ENCODE measurements around the gene NAALADL1.
A peak's percentile ranks its signal among the peaks of the same experiment; 100 is the strongest.
"Not testable (repeated sequence)": the region's sequence is repeated elsewhere in the genome, so short reads cannot be mapped to it uniquely, and the experiment has no call there.

Gene NAALADL1

DNA sequence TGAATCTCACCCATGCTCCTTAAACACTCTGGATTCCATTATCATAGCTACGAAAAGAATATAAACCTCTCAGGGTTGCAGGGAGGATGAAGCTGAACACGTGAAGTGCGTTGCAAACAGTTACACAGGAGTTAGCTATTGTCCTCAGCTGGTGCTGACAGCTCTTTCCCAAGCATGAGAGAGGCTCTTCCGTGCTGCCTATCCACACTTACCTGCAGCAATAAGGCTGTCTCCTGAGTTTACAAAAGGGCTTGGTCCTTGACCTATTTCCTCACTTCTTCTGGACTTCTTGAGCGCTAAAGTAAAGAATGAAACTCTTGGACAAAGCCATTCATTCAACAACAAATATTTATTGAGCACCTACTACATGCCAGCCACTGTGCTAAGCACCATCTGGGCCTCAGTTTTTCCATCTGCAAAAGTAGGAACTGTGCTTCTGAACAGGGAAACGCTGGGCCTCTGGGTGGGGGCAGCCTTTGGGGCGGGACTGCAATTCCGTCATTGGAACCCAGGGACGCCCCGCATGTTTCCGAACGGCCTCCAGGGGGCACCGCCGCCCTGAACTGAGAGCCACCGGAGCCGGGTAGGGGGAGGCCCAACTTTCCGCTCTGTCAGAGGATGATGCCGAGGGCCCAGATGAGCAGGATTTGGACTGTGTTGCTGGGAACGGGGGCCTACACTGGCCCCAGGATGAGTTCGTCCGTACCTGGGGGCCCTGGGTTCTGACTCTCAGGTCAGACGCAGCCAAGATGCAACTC, 45.0 kb downstream of the NAALADL1 start:
- peak overlapping the region; percentile 90 to 93 for H3K27ac ChIP-seq (ENCODE audit: insufficient read depth in 1 of 2, low read depth in 1 of 2, low read length in 2 of 2, poor library complexity in 1 of 2, severe bottlenecking in 2 of 2)
- H3K36me3 ChIP-seq (ENCODE audit: control insufficient read depth in 4 of 4, insufficient read depth in 4 of 4, low read length in 3 of 4): peaks cover 0 to 18% (median 8%) of the 10 kb centered on the region in 4 experiments
- WGBS (ENCODE audit: insufficient coverage): 19% methylated on average over 19 of the region's 22 CpGs
- POLR2A ChIA-PET: interaction anchor here (1.0 to 1.6 kb wide), 2 partner anchors 13 to 104 kb away, joined by 3 to 5 read pairs; partner anchors contain the start of gene ZNHIT2
- DNase-seq: peak; percentile 92 to 96 (median 96)
- H3K4me3 ChIP-seq (ENCODE audit: control insufficient read depth in 1 of 7, extremely low read depth in 1 of 7, insufficient read depth in 4 of 7, low read depth in 2 of 7, low read length in 6 of 7): peak overlapping the region; percentile 65 to 82 (median 70)
- CTCF ChIA-PET: interaction anchor here (0.7 to 3.3 kb wide), 19 partner anchors 9 to 173 kb away, joined by 3 to 41 read pairs (median 4); partner anchors contain the start of genes BATF2, FAU, MRPL49 and SAC3D1
- no peaks in the 10 kb centered on the region for H3K27me3 ChIP-seq (replicated peaks in 2 of 5; ENCODE audit: control insufficient read depth in 4 of 5, insufficient read depth in 5 of 5, low read length in 4 of 5)
- H3K4me1 ChIP-seq (ENCODE audit: control extremely low read depth in 1 of 4, control insufficient read depth in 4 of 4, insufficient read depth in 4 of 4, low read length in 3 of 4): peaks cover 0 to 27% (median 24%) of the 10 kb centered on the region in 4 experiments
- no peaks in the 10 kb centered on the region for H3K9me3 ChIP-seq (ENCODE audit: control extremely low read depth in 1 of 5, control insufficient read depth in 4 of 5, insufficient read depth in 2 of 5, low read depth in 1 of 5, low read length in 4 of 5)

DNA sequence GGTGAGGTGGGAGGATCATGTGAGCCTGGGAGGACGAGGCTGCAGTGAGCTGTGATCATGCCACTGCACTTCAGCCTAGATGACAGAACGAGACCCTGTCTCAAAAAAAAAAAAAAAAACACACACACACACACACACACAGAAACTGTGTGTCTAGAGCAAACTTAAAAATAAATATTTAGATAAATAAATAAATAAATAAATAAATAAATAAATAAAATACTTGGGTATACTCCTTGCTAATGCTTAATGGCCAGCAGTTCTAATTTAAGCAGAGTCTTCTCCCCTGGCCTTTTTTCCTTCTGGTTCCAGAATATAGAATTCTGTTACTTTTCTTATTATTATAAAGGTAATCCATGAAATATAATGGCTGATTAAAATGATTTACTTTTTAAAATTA, 49.5 kb downstream of the NAALADL1 start:
- H3K4me1 ChIP-seq (ENCODE audit: control extremely low read depth in 1 of 4, control insufficient read depth in 4 of 4, insufficient read depth in 4 of 4, low read length in 3 of 4): peaks cover 0 to 10% (median 7%) of the 10 kb centered on the region in 4 experiments
- H3K36me3 ChIP-seq (ENCODE audit: control insufficient read depth in 4 of 4, insufficient read depth in 4 of 4, low read length in 3 of 4): no peaks in the 10 kb centered on the region
- H3K27me3 ChIP-seq (replicated peaks in 2 of 5; ENCODE audit: control insufficient read depth in 4 of 5, insufficient read depth in 5 of 5, low read length in 4 of 5): no peaks in the 10 kb centered on the region
- H3K4me3 ChIP-seq (ENCODE audit: control insufficient read depth in 1 of 7, extremely low read depth in 1 of 7, insufficient read depth in 4 of 7, low read depth in 2 of 7, low read length in 6 of 7): no peak overlapping the region
- ChIA-PET CTCF (interaction anchor here (0.6 to 1.5 kb wide), 3 partner anchors 12 to 161 kb away, joined by 3 to 4 read pairs (median 3); partner anchors contain the start of gene BATF2), POLR2A (no interaction called here)
- no peak overlapping the region for H3K27ac ChIP-seq (ENCODE audit: insufficient read depth in 1 of 2, low read depth in 1 of 2, low read length in 2 of 2, poor library complexity in 1 of 2, severe bottlenecking in 2 of 2)
- WGBS (ENCODE audit: insufficient coverage): no CpG with 5 or more reads among the region's 2 CpGs
- DNase-seq: no peak
- no peaks in the 10 kb centered on the region for H3K9me3 ChIP-seq (ENCODE audit: control extremely low read depth in 1 of 5, control insufficient read depth in 4 of 5, insufficient read depth in 2 of 5, low read depth in 1 of 5, low read length in 4 of 5)

DNA sequence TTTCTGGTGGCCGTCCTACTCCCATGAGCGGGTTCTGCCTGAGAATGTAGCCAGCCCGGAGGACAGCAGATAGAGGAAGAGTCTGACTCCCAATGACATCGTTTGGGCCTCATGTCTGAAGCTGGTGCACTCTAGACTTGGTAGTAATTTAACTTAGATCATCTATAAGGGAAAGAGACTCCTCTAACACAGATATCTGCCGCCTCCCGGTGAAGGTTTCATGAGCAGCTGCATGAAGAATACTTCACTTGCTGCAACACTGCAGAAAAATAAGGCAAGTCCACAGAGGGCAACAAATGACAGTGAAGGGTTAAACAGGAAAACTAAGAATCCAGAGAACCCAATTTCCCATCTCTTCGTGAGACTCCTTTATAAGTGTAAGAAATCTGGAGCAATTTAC, 50.3 kb downstream of the NAALADL1 start:
- 100% methylated on average over 4 of the region's 7 CpGs for WGBS (ENCODE audit: insufficient coverage)
- no peaks in the 10 kb centered on the region for H3K36me3 ChIP-seq (ENCODE audit: control insufficient read depth in 4 of 4, insufficient read depth in 4 of 4, low read length in 3 of 4)
- CTCF ChIA-PET: interaction anchor here (0.8 to 1.4 kb wide), 4 partner anchors 9 to 75 kb away, joined by 3 to 4 read pairs (median 3); partner anchors contain the start of gene BATF2
- no peak overlapping the region for H3K27ac ChIP-seq (ENCODE audit: insufficient read depth in 1 of 2, low read depth in 1 of 2, low read length in 2 of 2, poor library complexity in 1 of 2, severe bottlenecking in 2 of 2)
- no peak overlapping the region for H3K4me3 ChIP-seq (ENCODE audit: control insufficient read depth in 1 of 7, extremely low read depth in 1 of 7, insufficient read depth in 4 of 7, low read depth in 2 of 7, low read length in 6 of 7)
- H3K4me1 ChIP-seq (ENCODE audit: control extremely low read depth in 1 of 4, control insufficient read depth in 4 of 4, insufficient read depth in 4 of 4, low read length in 3 of 4): peaks cover 0 to 4% (median 3%) of the 10 kb centered on the region in 4 experiments
- DNase-seq: no peak
- H3K27me3 ChIP-seq (replicated peaks in 2 of 5; ENCODE audit: control insufficient read depth in 4 of 5, insufficient read depth in 5 of 5, low read length in 4 of 5): no peaks in the 10 kb centered on the region
- POLR2A ChIA-PET: no interaction called here
- H3K9me3 ChIP-seq (ENCODE audit: control extremely low read depth in 1 of 5, control insufficient read depth in 4 of 5, insufficient read depth in 2 of 5, low read depth in 1 of 5, low read length in 4 of 5): no peaks in the 10 kb centered on the region

DNA sequence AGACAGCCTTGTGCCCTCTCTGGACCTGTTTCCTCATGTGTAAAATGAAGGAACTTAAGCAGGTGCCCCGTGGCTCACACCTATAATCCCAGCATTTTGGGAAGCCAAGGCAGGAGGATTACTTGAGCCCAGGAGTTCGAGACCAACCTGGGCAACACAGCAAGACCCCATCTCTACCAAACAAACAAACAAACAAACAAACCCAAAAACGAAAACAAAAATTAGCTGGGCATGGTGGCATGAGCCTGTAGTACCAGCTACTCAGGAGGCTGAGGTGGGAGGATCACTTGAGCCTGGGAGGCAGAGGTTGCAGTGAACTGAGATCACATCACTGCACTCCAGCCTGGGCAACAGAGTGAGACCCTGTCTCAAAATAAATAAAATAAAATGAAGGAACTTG, 54.4 kb downstream of the NAALADL1 start:
- POLR2A ChIA-PET: interaction anchor here (0.9 to 1.1 kb wide), 2 partner anchors 10 to 51 kb away, joined by 3 to 5 read pairs; partner anchors contain the start of gene ARL2
- CTCF ChIA-PET: interaction anchor here (2.9 kb wide), 1 partner anchor 8 kb away, joined by 14 read pairs; the partner anchor contains the start of gene BATF2
- DNase-seq; H3K4me3 ChIP-seq (ENCODE audit: control insufficient read depth in 1 of 7, extremely low read depth in 1 of 7, insufficient read depth in 4 of 7, low read depth in 2 of 7, low read length in 6 of 7); H3K4me1 ChIP-seq (ENCODE audit: control extremely low read depth in 1 of 4, control insufficient read depth in 4 of 4, insufficient read depth in 4 of 4, low read length in 3 of 4); H3K27me3 ChIP-seq (replicated peaks in 2 of 5; ENCODE audit: control insufficient read depth in 4 of 5, insufficient read depth in 5 of 5, low read length in 4 of 5); H3K36me3 ChIP-seq (ENCODE audit: control insufficient read depth in 4 of 4, insufficient read depth in 4 of 4, low read length in 3 of 4); H3K27ac ChIP-seq (ENCODE audit: insufficient read depth in 1 of 2, low read depth in 1 of 2, low read length in 2 of 2, poor library complexity in 1 of 2, severe bottlenecking in 2 of 2); H3K9me3 ChIP-seq (ENCODE audit: control extremely low read depth in 1 of 5, control insufficient read depth in 4 of 5, insufficient read depth in 2 of 5, low read depth in 1 of 5, low read length in 4 of 5): not testable (repeated sequence)
- WGBS (ENCODE audit: insufficient coverage): no CpG with 5 or more reads among the region's 3 CpGs

DNA sequence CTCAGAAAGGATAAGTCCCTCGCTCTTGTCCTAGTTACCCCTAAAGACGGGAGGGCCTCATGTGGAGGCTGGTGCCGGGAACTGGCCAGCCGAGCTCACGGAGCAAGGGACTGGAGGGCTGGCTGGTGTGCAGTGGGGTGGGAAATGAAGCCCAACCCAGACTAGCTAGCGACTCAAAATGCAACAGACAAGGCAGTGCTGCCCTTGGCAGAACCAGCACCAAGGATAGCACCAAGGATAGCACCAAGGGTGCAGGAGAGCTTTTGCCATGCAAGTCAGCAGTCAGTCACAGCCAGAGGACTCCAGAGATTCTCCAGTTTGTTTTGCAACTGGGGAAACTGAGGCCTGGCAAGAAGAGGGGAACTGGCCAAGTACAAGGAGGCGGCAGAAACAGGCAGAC, 55.1 kb downstream of the NAALADL1 start:
- Histone ChIP-seq H3K4me1 (ENCODE audit: control extremely low read depth in 1 of 4, control insufficient read depth in 4 of 4, insufficient read depth in 4 of 4, low read length in 3 of 4) (peaks cover 0 to 2% (median 0%) of the 10 kb centered on the region in 4 experiments), H3K4me3 (ENCODE audit: control insufficient read depth in 1 of 7, extremely low read depth in 1 of 7, insufficient read depth in 4 of 7, low read depth in 2 of 7, low read length in 6 of 7) (no peak overlapping the region), H3K27ac (ENCODE audit: insufficient read depth in 1 of 2, low read depth in 1 of 2, low read length in 2 of 2, poor library complexity in 1 of 2, severe bottlenecking in 2 of 2) (no peak overlapping the region), H3K9me3 (ENCODE audit: control extremely low read depth in 1 of 5, control insufficient read depth in 4 of 5, insufficient read depth in 2 of 5, low read depth in 1 of 5, low read length in 4 of 5) (no peaks in the 10 kb centered on the region), H3K27me3 (replicated peaks in 2 of 5; ENCODE audit: control insufficient read depth in 4 of 5, insufficient read depth in 5 of 5, low read length in 4 of 5) (no peaks in the 10 kb centered on the region), H3K36me3 (ENCODE audit: control insufficient read depth in 4 of 4, insufficient read depth in 4 of 4, low read length in 3 of 4) (no peaks in the 10 kb centered on the region)
- CTCF ChIA-PET: interaction anchor here (2.5 kb wide), 1 partner anchor 9 kb away, joined by 11 read pairs; no protein-coding TSS in a partner anchor
- POLR2A ChIA-PET: no interaction called here
- 95% methylated on average over 5 of the region's 7 CpGs for WGBS (ENCODE audit: insufficient coverage)
- DNase-seq: no peak

DNA sequence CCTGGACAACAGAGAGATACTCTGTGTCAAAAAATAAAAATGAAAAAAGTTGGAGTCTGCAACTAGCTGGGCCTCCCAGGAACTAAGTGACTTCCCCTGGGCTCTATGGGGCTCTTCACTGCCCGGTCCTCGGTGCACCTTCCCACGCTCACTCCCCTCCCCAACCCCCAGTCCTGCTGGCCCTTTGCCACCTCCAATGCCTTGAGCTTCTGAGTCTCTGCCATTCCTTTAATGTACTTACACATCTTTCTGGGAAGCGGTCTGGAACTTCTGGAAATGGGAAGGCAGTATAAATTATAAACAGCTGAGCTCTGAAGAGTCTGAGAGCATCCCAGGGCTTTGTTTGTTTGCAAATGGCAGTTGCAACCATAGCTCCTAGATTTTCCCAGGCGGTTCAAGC, 55.6 kb downstream of the NAALADL1 start:
- 100% methylated on average over 2 of the region's 5 CpGs for WGBS (ENCODE audit: insufficient coverage)
- DNase-seq: no peak
- H3K4me1 ChIP-seq (ENCODE audit: control extremely low read depth in 1 of 4, control insufficient read depth in 4 of 4, insufficient read depth in 4 of 4, low read length in 3 of 4): peaks cover 0 to 2% (median 0%) of the 10 kb centered on the region in 4 experiments
- no peaks in the 10 kb centered on the region for H3K27me3 ChIP-seq (replicated peaks in 2 of 5; ENCODE audit: control insufficient read depth in 4 of 5, insufficient read depth in 5 of 5, low read length in 4 of 5)
- no peak overlapping the region for H3K27ac ChIP-seq (ENCODE audit: insufficient read depth in 1 of 2, low read depth in 1 of 2, low read length in 2 of 2, poor library complexity in 1 of 2, severe bottlenecking in 2 of 2)
- ChIA-PET CTCF (interaction anchor here (2.5 kb wide), 1 partner anchor 10 kb away, joined by 11 read pairs; no protein-coding TSS in a partner anchor), POLR2A (no interaction called here)
- H3K36me3 ChIP-seq (ENCODE audit: control insufficient read depth in 4 of 4, insufficient read depth in 4 of 4, low read length in 3 of 4): no peaks in the 10 kb centered on the region
- H3K4me3 ChIP-seq (ENCODE audit: control insufficient read depth in 1 of 7, extremely low read depth in 1 of 7, insufficient read depth in 4 of 7, low read depth in 2 of 7, low read length in 6 of 7): no peak overlapping the region
- no peaks in the 10 kb centered on the region for H3K9me3 ChIP-seq (ENCODE audit: control extremely low read depth in 1 of 5, control insufficient read depth in 4 of 5, insufficient read depth in 2 of 5, low read depth in 1 of 5, low read length in 4 of 5)

DNA sequence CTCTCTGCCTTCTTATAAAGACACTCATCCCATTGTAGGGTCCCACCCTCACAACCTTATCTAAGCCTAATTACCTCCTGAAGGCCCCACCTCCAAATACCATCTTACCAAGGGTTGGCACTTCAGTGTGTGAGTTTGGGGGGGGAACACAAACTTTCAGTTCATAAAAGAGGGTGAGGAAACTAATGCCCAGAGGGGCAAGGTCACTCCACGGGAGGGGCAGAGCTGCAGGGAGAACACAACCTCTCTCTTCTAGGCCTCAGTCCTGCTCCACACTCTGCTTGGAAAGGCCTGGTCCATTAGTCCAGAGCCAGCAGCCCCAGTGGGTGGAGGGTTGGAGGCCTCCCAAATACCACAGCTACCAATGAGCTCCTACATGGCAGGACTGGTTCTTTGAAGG, 58.9 kb downstream of the NAALADL1 start:
- Histone ChIP-seq H3K9me3 (ENCODE audit: control extremely low read depth in 1 of 5, control insufficient read depth in 4 of 5, insufficient read depth in 2 of 5, low read depth in 1 of 5, low read length in 4 of 5) (no peaks in the 10 kb centered on the region), H3K36me3 (ENCODE audit: control insufficient read depth in 4 of 4, insufficient read depth in 4 of 4, low read length in 3 of 4) (no peaks in the 10 kb centered on the region), H3K27me3 (replicated peaks in 2 of 5; ENCODE audit: control insufficient read depth in 4 of 5, insufficient read depth in 5 of 5, low read length in 4 of 5) (no peaks in the 10 kb centered on the region), H3K4me1 (ENCODE audit: control extremely low read depth in 1 of 4, control insufficient read depth in 4 of 4, insufficient read depth in 4 of 4, low read length in 3 of 4) (peaks cover 0 to 14% (median 11%) of the 10 kb centered on the region in 4 experiments), H3K27ac (ENCODE audit: insufficient read depth in 1 of 2, low read depth in 1 of 2, low read length in 2 of 2, poor library complexity in 1 of 2, severe bottlenecking in 2 of 2) (no peak overlapping the region), H3K4me3 (ENCODE audit: control insufficient read depth in 1 of 7, extremely low read depth in 1 of 7, insufficient read depth in 4 of 7, low read depth in 2 of 7, low read length in 6 of 7) (no peak overlapping the region)
- WGBS (ENCODE audit: insufficient coverage): 100% methylated on average over 1 of the region's 1 CpG
- POLR2A ChIA-PET: interaction anchor here (1.8 kb wide), 1 partner anchor 66 kb away, joined by 3 read pairs; no protein-coding TSS in a partner anchor
- no peak for DNase-seq
- CTCF ChIA-PET: interaction anchor here (0.7 to 7.0 kb wide), 4 partner anchors 8 to 48 kb away, joined by 3 to 41 read pairs (median 3); partner anchors contain the start of gene ARL2

Data from common myeloid progenitor, CD34-positive (primary cell).